T-cell (primary cell): Measurements from ENCODE around the gene CELF6. TPM values are rescaled to one million over a fixed set of nuclear protein-coding genes. Genes with fewer than 3 reads are reported as not detected.

Source experiments
- ATAC-seq, 4 experiments: fragments of 200-7000 bp in 3 of 4; fragments of 150-1000 bp in 1 of 4; cut with Tn5 transposase; replicated peaks in 1 of 4; 1 replicate in 3 of 4; 2 replicates in 1 of 4; pipeline ENCODE4 v1.10.0; 2021; ENCODE audit warnings: moderate library complexity in 3 of 4, mild to moderate bottlenecking in 2 of 4, moderate number of reproducible peaks in 1 of 4
- CTCF ChIA-PET, 2 donors: fragments of 300-600 bp; sonication (Branson Sonifier 250); formaldehyde crosslinking; loops; one replicate each; lab custom pipeline; 2022; ENCODE audit warnings: antibody characterized with exemption in 2 of 2; lab: Charles Lee
- POLR2A ChIA-PET, 2 donors: fragments of 300-600 bp; sonication (Branson Sonifier 250); formaldehyde crosslinking; loops; one replicate each; lab custom pipeline; 2022; ENCODE audit warnings: antibody characterized with exemption in 2 of 2; lab: Charles Lee
- DNase-seq, 35 experiments: peaks; one replicate each; pipeline versions ENCODE4 v3.0.0 to v3.0.0-alpha.2; 2013 to 2023
- H3K27ac ChIP-seq: one replicate; pipeline ENCODE4 v1.5.1; 2013; ENCODE audit warnings: low read length
- H3K27me3 ChIP-seq, 2 experiments: replicated peaks in 1 of 2; 1 replicate in 1 of 2; 2 replicates in 1 of 2; pipeline versions ENCODE4 v1.6.1 to v1.7.0; 2013; ENCODE audit warnings: low read length in 1 of 2, mixed read lengths in 1 of 2; ENCODE audit not compliant: control insufficient read depth in 2 of 2, insufficient read depth in 2 of 2; ENCODE audit errors: extremely low read depth in 1 of 2
- H3K36me3 ChIP-seq, 2 donors: 1 replicate in 1 of 2; 2 replicates in 1 of 2; pipeline versions ENCODE4 v1.6.1 to v1.7.0; 2013; ENCODE audit warnings: low read length in 1 of 2; ENCODE audit not compliant: control insufficient read depth in 2 of 2, insufficient read depth in 1 of 2; ENCODE audit errors: extremely low read depth in 1 of 2
- H3K4me1 ChIP-seq, 2 experiments: 1 replicate in 1 of 2; 2 replicates in 1 of 2; pipeline versions ENCODE4 v1.6.1 to v1.7.0; 2013; ENCODE audit warnings: low read length in 2 of 2, mixed read lengths in 1 of 2; ENCODE audit not compliant: insufficient read depth in 2 of 2, control insufficient read depth in 1 of 2; ENCODE audit errors: extremely low read depth in 1 of 2
- H3K4me3 ChIP-seq, 2 donors: 1 replicate in 1 of 2; 2 replicates in 1 of 2; pipeline versions ENCODE4 v1.5.1 to v1.7.0; 2013; ENCODE audit warnings: mild to moderate bottlenecking in 2 of 2, low read length in 1 of 2, moderate library complexity in 1 of 2; ENCODE audit not compliant: control insufficient read depth in 1 of 2; ENCODE audit errors: extremely low read depth in 1 of 2
- H3K9me3 ChIP-seq: 2 replicates; pipeline ENCODE4 v1.7.0; 2013
- H3K27ac Mint-ChIP-seq, 2 donors: one replicate each; pipeline ENCODE4 v1.8.0; 2020 to 2021; ENCODE audit warnings: mild to moderate bottlenecking in 2 of 2, mixed read lengths in 2 of 2
- H3K27me3 Mint-ChIP-seq, 2 donors: one replicate each; pipeline ENCODE4 v1.8.0; 2021 to 2022; ENCODE audit warnings: mixed read lengths in 2 of 2
- H3K36me3 Mint-ChIP-seq: one replicate; pipeline ENCODE4 v1.8.0; 2021; ENCODE audit warnings: mixed read lengths
- H3K4me1 Mint-ChIP-seq, 3 donors: one replicate each; pipeline ENCODE4 v1.8.0; 2020 to 2022; ENCODE audit warnings: mixed read lengths in 3 of 3, mild to moderate bottlenecking in 1 of 3
- H3K4me3 Mint-ChIP-seq, 3 donors: one replicate each; pipeline ENCODE4 v1.8.0; 2020 to 2022; ENCODE audit warnings: mild to moderate bottlenecking in 3 of 3, mixed read lengths in 3 of 3, moderate library complexity in 3 of 3
- H3K9me3 Mint-ChIP-seq, 3 donors: one replicate each; pipeline ENCODE4 v1.8.0; 2020 to 2022; ENCODE audit warnings: mixed read lengths in 3 of 3
- WGBS: methylation state at CpG from one replicate; pipeline ENCODE4 v1.1.5; 2013; ENCODE audit warnings: missing lambda C conversion rate; ENCODE audit not compliant: insufficient coverage; 5-methylcytosine and 5-hydroxymethylcytosine counted together
- total RNA-seq, 35 experiments: library from RNA in 6 of 35; stranded (reverse) in 6 of 35; fragments of 120-200 nt in 1 of 35; gene quantifications; one replicate each; pipeline versions ENCODE4 v1.2.1 to v1.2.4 and lab custom pipeline; 2013 to 2026

CELF6 gene
- total RNA-seq, 5 donors from 2014 or later (not counting 1 experiment from before 2014, with no cell fraction given): 1.8 to 5.6 (median 3.0) TPM

DNA sequence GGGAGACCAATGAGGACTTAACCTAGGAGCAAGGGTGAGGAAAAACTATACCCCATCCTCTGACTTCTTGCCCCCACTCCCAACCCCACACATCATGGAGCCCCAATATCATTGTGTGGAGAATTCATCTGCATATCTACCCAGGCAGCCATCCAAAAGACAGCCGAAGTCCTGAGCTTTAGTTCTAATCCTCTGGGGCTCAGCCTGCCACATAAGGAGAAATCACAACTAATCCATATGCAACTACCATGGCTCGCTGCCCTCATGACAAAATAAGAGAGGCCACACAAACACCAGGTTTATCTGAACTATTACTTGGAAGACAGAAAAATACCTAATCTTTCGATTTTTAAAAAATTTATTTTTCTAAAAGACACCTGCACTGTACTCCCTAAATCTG, 38.2 kb upstream of the CELF6 start:
- ATAC-seq (no peak), DNase-seq (no peak)
- H3K27ac ChIP-seq: no peak overlapping the region
- no peaks in the 10 kb centered on the region for H3K27me3 ChIP-seq
- Mint-ChIP-seq H3K4me3 (no peak overlapping the region), H3K9me3 (no peaks in the 10 kb centered on the region), H3K27ac (no peak overlapping the region), H3K36me3 (peaks cover 27% of the 10 kb centered on the region), H3K4me1 (peaks cover 10 to 19% (median 19%) of the 10 kb centered on the region in 3 donors), H3K27me3 (no peaks in the 10 kb centered on the region)
- H3K36me3 ChIP-seq: peaks cover 4 to 46% of the 10 kb centered on the region in 2 donors
- no peak overlapping the region for H3K4me3 ChIP-seq
- peaks cover 0 to 9% of the 10 kb centered on the region in 2 experiments for H3K4me1 ChIP-seq
- no peaks in the 10 kb centered on the region for H3K9me3 ChIP-seq
- ChIA-PET CTCF (no interaction called here), POLR2A (no interaction called here)
- 100% methylated on average over 1 of the region's 3 CpGs for WGBS

DNA sequence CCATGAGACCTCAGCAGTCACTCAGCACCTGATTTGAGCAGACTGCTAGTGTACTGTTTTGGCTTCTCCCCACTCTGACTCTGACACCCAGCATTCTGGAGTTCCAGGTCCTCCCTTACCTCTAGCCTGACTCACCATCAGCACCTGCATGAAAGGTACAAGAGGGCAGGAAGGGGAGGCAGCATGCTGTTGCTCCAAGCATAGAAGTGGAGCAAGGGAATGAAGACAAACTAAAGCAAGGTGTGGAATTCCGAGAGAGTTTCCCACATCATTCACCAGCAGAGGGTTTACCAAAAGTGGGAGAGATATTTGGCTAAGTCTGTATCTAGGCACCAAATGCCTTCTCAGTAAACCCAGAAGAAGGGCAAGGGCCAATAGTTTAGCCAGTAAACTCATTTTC, 34.5 kb upstream of the CELF6 start:
- Histone ChIP-seq H3K27ac (no peak overlapping the region), H3K36me3 (peaks cover 4 to 79% of the 10 kb centered on the region in 2 donors), H3K4me1 (peaks cover 0 to 9% of the 10 kb centered on the region in 2 experiments), H3K4me3 (no peak overlapping the region), H3K9me3 (no peaks in the 10 kb centered on the region), H3K27me3 (no peaks in the 10 kb centered on the region)
- peaks cover 10 to 19% (median 19%) of the 10 kb centered on the region in 3 donors for H3K4me1 Mint-ChIP-seq
- CTCF ChIA-PET: interaction anchor here in 1 of 2 donors (0.6 kb wide), 1 partner anchor 45 kb away, joined by 3 read pairs; no protein-coding TSS in a partner anchor
- ATAC-seq: no peak
- H3K36me3 Mint-ChIP-seq: peaks cover 47% of the 10 kb centered on the region
- no peak for DNase-seq
- no peaks in the 10 kb centered on the region for H3K9me3 Mint-ChIP-seq
- POLR2A ChIA-PET: no interaction called here
- H3K27me3 Mint-ChIP-seq: no peaks in the 10 kb centered on the region
- WGBS: no CpG with 5 or more reads among the region's 1 CpG
- no peak overlapping the region for H3K4me3 Mint-ChIP-seq
- H3K27ac Mint-ChIP-seq: no peak overlapping the region

DNA sequence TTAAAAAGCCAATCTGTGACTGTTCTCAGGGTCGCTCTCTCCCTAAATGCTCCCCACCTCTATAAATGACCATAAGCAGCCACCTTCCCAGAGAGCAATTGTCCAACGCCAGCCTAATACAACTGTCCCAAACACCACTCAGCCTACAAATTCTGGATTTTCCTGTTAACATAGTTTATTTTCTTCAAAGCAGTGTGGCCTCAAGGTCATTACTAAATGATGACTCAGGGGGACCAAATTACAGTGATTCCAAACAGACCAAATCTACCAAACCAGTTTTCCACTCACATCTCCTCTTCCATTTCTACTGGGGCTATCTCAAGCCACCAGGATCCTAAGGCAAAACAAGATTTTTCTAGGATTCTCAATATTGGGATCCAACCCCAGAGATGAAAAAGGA, 33.3 kb upstream of the CELF6 start:
- POLR2A ChIA-PET: no interaction called here
- no peak overlapping the region for H3K27ac ChIP-seq
- Mint-ChIP-seq H3K9me3 (no peaks in the 10 kb centered on the region), H3K36me3 (peaks cover 58% of the 10 kb centered on the region), H3K4me3 (no peak overlapping the region), H3K27me3 (no peaks in the 10 kb centered on the region), H3K27ac (no peak overlapping the region), H3K4me1 (peaks cover 0 to 9% (median 8%) of the 10 kb centered on the region in 3 donors)
- DNase-seq: no peak
- no peaks in the 10 kb centered on the region for H3K27me3 ChIP-seq
- peaks cover 11 to 89% of the 10 kb centered on the region in 2 donors for H3K36me3 ChIP-seq
- no peak overlapping the region for H3K4me3 ChIP-seq
- WGBS: 93% methylated on average over 2 of the region's 2 CpGs
- CTCF ChIA-PET: no interaction called here
- H3K9me3 ChIP-seq: no peaks in the 10 kb centered on the region
- H3K4me1 ChIP-seq: no peaks in the 10 kb centered on the region
- no peak for ATAC-seq

DNA sequence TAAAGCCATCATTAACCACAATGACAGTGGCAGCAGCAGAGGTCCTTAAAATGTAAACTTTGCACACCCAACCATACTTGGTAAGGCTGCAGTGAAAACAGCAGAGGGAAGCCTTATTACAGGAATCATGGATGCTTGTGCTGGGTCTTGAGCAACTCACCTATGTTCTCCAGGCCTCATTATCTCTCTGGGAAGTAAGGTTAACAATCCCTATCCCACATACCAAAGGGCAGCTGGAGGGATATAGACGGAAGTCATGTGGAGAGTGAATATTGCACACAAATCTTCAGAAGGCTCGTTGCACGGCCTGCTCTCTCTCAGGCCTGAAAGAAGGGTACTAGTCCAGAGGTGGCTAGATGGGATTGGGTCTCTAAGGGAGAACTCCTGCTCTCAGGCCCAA, 25.8 kb upstream of the CELF6 start:
- CTCF ChIA-PET: no interaction called here
- DNase-seq (no peak), ATAC-seq (no peak)
- Histone ChIP-seq H3K4me1 (no peaks in the 10 kb centered on the region), H3K4me3 (no peak overlapping the region), H3K36me3 (peaks cover 13 to 80% of the 10 kb centered on the region in 2 donors), H3K27me3 (no peaks in the 10 kb centered on the region), H3K27ac (no peak overlapping the region), H3K9me3 (no peaks in the 10 kb centered on the region)
- no peaks in the 10 kb centered on the region for H3K4me1 Mint-ChIP-seq
- H3K27ac Mint-ChIP-seq: no peak overlapping the region
- H3K27me3 Mint-ChIP-seq: no peaks in the 10 kb centered on the region
- WGBS: no CpG with 5 or more reads among the region's 3 CpGs
- POLR2A ChIA-PET: no interaction called here
- peaks cover 48% of the 10 kb centered on the region for H3K36me3 Mint-ChIP-seq
- H3K4me3 Mint-ChIP-seq: no peak overlapping the region
- H3K9me3 Mint-ChIP-seq: no peaks in the 10 kb centered on the region

DNA sequence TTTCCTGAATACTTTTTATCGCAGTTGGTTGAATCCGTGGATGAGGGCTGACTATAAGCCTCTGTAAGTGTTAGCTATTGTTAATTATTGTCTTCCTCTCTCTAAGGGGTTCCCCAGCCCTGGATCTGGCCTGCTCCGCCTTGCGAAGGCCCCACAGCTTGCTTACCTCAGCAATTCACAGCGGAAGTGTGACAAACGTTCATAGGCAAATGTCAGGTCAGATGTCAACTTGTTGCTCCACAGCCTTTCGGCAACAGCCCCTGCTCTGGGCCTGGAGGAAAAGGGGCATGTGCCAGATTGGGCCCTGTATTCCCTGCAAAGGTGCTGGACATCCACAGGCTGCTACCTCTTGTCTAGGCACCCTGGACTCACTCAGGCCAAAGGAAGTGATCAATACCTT, 25.3 kb upstream of the CELF6 start:
- DNase-seq (no peak), ATAC-seq (no peak)
- Histone ChIP-seq H3K4me1 (no peaks in the 10 kb centered on the region), H3K36me3 (peaks cover 13 to 75% of the 10 kb centered on the region in 2 donors), H3K9me3 (no peaks in the 10 kb centered on the region), H3K27me3 (no peaks in the 10 kb centered on the region), H3K27ac (no peak overlapping the region), H3K4me3 (no peak overlapping the region)
- H3K27ac Mint-ChIP-seq: no peak overlapping the region
- no peaks in the 10 kb centered on the region for H3K4me1 Mint-ChIP-seq
- no peaks in the 10 kb centered on the region for H3K27me3 Mint-ChIP-seq
- no peaks in the 10 kb centered on the region for H3K9me3 Mint-ChIP-seq
- H3K36me3 Mint-ChIP-seq: peaks cover 44% of the 10 kb centered on the region
- WGBS: 100% methylated on average over 5 of the region's 7 CpGs
- H3K4me3 Mint-ChIP-seq: no peak overlapping the region
- ChIA-PET CTCF (no interaction called here), POLR2A (no interaction called here)

DNA sequence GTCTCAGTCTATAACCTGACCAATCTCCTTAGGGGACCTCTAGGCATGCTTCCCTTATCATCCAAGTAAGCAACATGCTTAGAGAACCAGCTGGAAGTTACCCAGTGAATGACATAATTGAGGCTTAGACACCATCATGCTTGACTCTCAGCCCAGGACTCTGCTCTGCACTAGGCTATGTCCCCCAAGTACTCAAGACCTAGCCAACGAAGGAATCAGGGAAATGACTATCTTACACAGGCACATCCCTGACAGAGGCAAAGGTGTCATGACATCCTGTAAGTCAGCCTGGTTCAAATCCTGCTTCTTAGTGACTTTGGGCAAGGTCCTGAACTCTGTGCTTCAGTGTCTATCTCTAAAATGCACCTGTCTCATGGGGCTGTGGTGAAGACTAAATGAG, 24.6 kb upstream of the CELF6 start:
- H3K9me3 ChIP-seq: no peaks in the 10 kb centered on the region
- H3K36me3 ChIP-seq: peaks cover 13 to 70% of the 10 kb centered on the region in 2 donors
- H3K27ac Mint-ChIP-seq: no peak overlapping the region
- no peaks in the 10 kb centered on the region for H3K27me3 Mint-ChIP-seq
- H3K4me3 Mint-ChIP-seq: no peak overlapping the region
- DNase-seq (no peak), ATAC-seq (no peak)
- H3K9me3 Mint-ChIP-seq: no peaks in the 10 kb centered on the region
- 80% methylated on average over 1 of the region's 1 CpG for WGBS
- H3K27ac ChIP-seq: no peak overlapping the region
- ChIA-PET POLR2A (no interaction called here), CTCF (no interaction called here)
- H3K4me1 ChIP-seq: no peaks in the 10 kb centered on the region
- H3K36me3 Mint-ChIP-seq: peaks cover 50% of the 10 kb centered on the region
- no peaks in the 10 kb centered on the region for H3K27me3 ChIP-seq
- H3K4me3 ChIP-seq: no peak overlapping the region
- H3K4me1 Mint-ChIP-seq: no peaks in the 10 kb centered on the region

DNA sequence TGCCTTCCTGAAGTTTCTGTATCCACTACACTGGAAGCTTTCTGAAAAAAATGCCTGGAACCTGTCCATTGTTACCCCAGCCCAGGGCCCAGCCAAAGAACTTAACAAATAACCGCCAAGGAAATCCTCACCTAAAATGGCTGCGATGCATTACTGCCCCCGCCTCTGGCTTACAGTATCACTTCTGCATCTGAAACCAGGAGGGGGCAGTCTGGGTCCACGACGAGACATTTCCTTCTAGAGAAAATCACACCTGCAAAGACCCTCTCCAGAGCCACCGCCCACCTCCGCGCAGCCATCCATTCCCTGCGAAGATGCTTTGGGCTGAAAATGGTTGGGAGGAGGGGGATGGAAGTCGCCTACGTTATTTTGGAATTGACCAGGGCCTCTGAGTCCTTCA, 22.4 kb upstream of the CELF6 start:
- H3K4me3 Mint-ChIP-seq: no peak overlapping the region
- Histone ChIP-seq H3K4me3 (no peak overlapping the region), H3K27ac (no peak overlapping the region), H3K4me1 (no peaks in the 10 kb centered on the region), H3K36me3 (peaks cover 5 to 51% of the 10 kb centered on the region in 2 donors), H3K27me3 (no peaks in the 10 kb centered on the region), H3K9me3 (no peaks in the 10 kb centered on the region)
- WGBS: 46% methylated on average over 3 of the region's 11 CpGs
- H3K36me3 Mint-ChIP-seq: peaks cover 54% of the 10 kb centered on the region
- H3K4me1 Mint-ChIP-seq: no peaks in the 10 kb centered on the region
- CTCF ChIA-PET: no interaction called here
- peak in 29 of 35 experiments; percentile 7 to 59 (median 32) for DNase-seq
- H3K27me3 Mint-ChIP-seq: no peaks in the 10 kb centered on the region
- H3K9me3 Mint-ChIP-seq: no peaks in the 10 kb centered on the region
- POLR2A ChIA-PET: no interaction called here
- ATAC-seq: peak in 2 of 4 experiments; percentile 46 to 48
- H3K27ac Mint-ChIP-seq: no peak overlapping the region
